CD14-positive monocyte (primary cell): ENCODE results near the gene ZBBX. TPM values are rescaled to one million over a fixed set of nuclear protein-coding genes. Genes with fewer than 3 reads are reported as not detected.

Experiments
- DNase-seq, 3 donors: peaks; one replicate each; pipeline ENCODE4 v3.0.0-alpha.2; 2011 to 2022
- H2AFZ ChIP-seq: 2 replicates; pipeline ENCODE4 v1.6.0; 2012; ENCODE audit warnings: mild to moderate bottlenecking, low read depth, low read length, inconsistent platforms; ENCODE audit not compliant: insufficient read depth, poor library complexity, severe bottlenecking
- H3K27ac ChIP-seq, 2 donors: 1 replicate in 1 of 2; 2 replicates in 1 of 2; pipeline ENCODE4 v1.5.1; 2012 to 2013; ENCODE audit warnings: low read length in 2 of 2, control low read depth in 1 of 2, inconsistent platforms in 1 of 2, low read depth in 1 of 2, mild to moderate bottlenecking in 1 of 2
- H3K27me3 ChIP-seq, 2 donors: one replicate each; pipeline versions ENCODE4 v1.6.0 to v1.6.1; 2011 to 2013; ENCODE audit warnings: low read length in 2 of 2; ENCODE audit not compliant: control insufficient read depth in 2 of 2, insufficient read depth in 2 of 2
- H3K36me3 ChIP-seq, 2 donors: replicated peaks in 1 of 2; 1 replicate in 1 of 2; 2 replicates in 1 of 2; pipeline versions ENCODE4 v1.5.1 to v1.6.1; 2012 to 2013; ENCODE audit warnings: low read length in 2 of 2, control low read depth in 1 of 2, inconsistent platforms in 1 of 2, mild to moderate bottlenecking in 1 of 2; ENCODE audit not compliant: insufficient read depth in 2 of 2, control insufficient read depth in 1 of 2
- H3K4me1 ChIP-seq, 2 donors: 1 replicate in 1 of 2; 2 replicates in 1 of 2; pipeline versions ENCODE4 v1.5.1 to v1.6.1; 2012 to 2013; ENCODE audit warnings: low read length in 2 of 2, control low read depth in 1 of 2, inconsistent platforms in 1 of 2, mild to moderate bottlenecking in 1 of 2, moderate library complexity in 1 of 2; ENCODE audit not compliant: insufficient read depth in 2 of 2, control insufficient read depth in 1 of 2
- H3K4me2 ChIP-seq: replicated peaks from 2 replicates; pipeline ENCODE3; 2012; ENCODE audit warnings: low read length, moderate library complexity, mild to moderate bottlenecking; ENCODE audit not compliant: poor library complexity, severe bottlenecking; ENCODE audit errors: extremely low read depth
- H3K4me3 ChIP-seq, 3 experiments: fragments of 200-600 bp in 1 of 3; sonication (generic) in 1 of 3; replicated peaks in 1 of 3; 1 replicate in 2 of 3; 2 replicates in 1 of 3; pipeline ENCODE4 v1.5.1; 2011 to 2013; ENCODE audit warnings: low read length in 3 of 3, mild to moderate bottlenecking in 3 of 3, control low read depth in 2 of 3, low read depth in 2 of 3, inconsistent platforms in 1 of 3, moderate library complexity in 1 of 3
- H3K79me2 ChIP-seq: 2 replicates; pipeline ENCODE4 v1.6.0; 2012; ENCODE audit warnings: mild to moderate bottlenecking, control low read depth, inconsistent platforms, low read length, moderate library complexity; ENCODE audit not compliant: insufficient read depth
- H3K9ac ChIP-seq: 2 replicates; pipeline ENCODE4 v1.6.0; 2017; ENCODE audit warnings: low read length, mild to moderate bottlenecking; ENCODE audit not compliant: insufficient read depth, poor library complexity, severe bottlenecking
- H3K9me3 ChIP-seq, 2 donors: replicated peaks in 1 of 2; 1 replicate in 1 of 2; 2 replicates in 1 of 2; pipeline versions ENCODE4 v1.5.1 to v1.6.1; 2012 to 2013; ENCODE audit warnings: low read length in 2 of 2, control low read depth in 1 of 2; ENCODE audit not compliant: control insufficient read depth in 1 of 2, insufficient read depth in 1 of 2
- H4K20me1 ChIP-seq: 2 replicates; pipeline ENCODE4 v1.6.0; 2012; ENCODE audit warnings: mild to moderate bottlenecking, low read length, control low read depth, moderate library complexity; ENCODE audit not compliant: insufficient read depth
- H3K27ac Mint-ChIP-seq, 7 donors: one replicate each; pipeline ENCODE4 v1.8.0; 2020; ENCODE audit warnings: mild to moderate bottlenecking in 7 of 7, mixed read lengths in 7 of 7, moderate library complexity in 6 of 7, inconsistent platforms in 2 of 7
- H3K27me3 Mint-ChIP-seq, 3 donors: one replicate each; pipeline ENCODE4 v1.8.0; 2021 to 2022; ENCODE audit warnings: low read depth in 3 of 3, mild to moderate bottlenecking in 3 of 3, mixed read lengths in 3 of 3, moderate library complexity in 3 of 3, inconsistent platforms in 1 of 3
- H3K36me3 Mint-ChIP-seq, 2 donors: one replicate each; pipeline ENCODE4 v1.8.0; 2020; ENCODE audit warnings: mixed read lengths in 2 of 2, inconsistent platforms in 1 of 2, mild to moderate bottlenecking in 1 of 2
- H3K4me1 Mint-ChIP-seq: one replicate; pipeline ENCODE4 v1.8.0; 2020; ENCODE audit warnings: mild to moderate bottlenecking, mixed read lengths
- H3K4me3 Mint-ChIP-seq, 2 donors: one replicate each; pipeline ENCODE4 v1.8.0; 2020; ENCODE audit warnings: mild to moderate bottlenecking in 2 of 2, mixed read lengths in 2 of 2, moderate library complexity in 1 of 2
- H3K9me3 Mint-ChIP-seq, 7 donors: one replicate each; pipeline ENCODE4 v1.8.0; 2020 to 2022; ENCODE audit warnings: mixed read lengths in 7 of 7, mild to moderate bottlenecking in 6 of 7, moderate library complexity in 6 of 7, inconsistent platforms in 2 of 7
- CTCF ChIP-seq: fragments of 200-600 bp; IDR thresholded peaks from one replicate; pipeline ENCODE4 v1.8.0; 2022; ENCODE audit warnings: antibody characterized with exemption, mild to moderate bottlenecking
- WGBS: methylation state at CpG from one replicate; pipeline ENCODE4 v1.1.5; 2013; ENCODE audit warnings: missing lambda C conversion rate; ENCODE audit not compliant: insufficient coverage; 5-methylcytosine and 5-hydroxymethylcytosine counted together
- intact Hi-C, 2 donors: fragments of 100-400 bp; cut with micrococcal nuclease; formaldehyde crosslinking; loops; one replicate each; pipeline versions ENCODE4 v1.15.0 to v1.15.1; 2023
- polyA plus RNA-seq, 3 donors: library from polyadenylated mRNA; depleted of rRNA in 1 of 3; unstranded in 2 of 3; stranded (reverse) in 1 of 3; fragments of 300-500 nt in 2 of 3; fragments of >200 nt in 1 of 3; fragmentation: Illumina TruSeq in 2 of 3; gene quantifications; 1 replicate in 2 of 3; 2 replicates in 1 of 3; pipeline ENCODE4 v1.2.3, GENCODE V29; 2012 to 2021

The ZBBX gene
- polyA plus RNA-seq, 3 donors: not detected

- Histone ChIP-seq H3K9ac (no peak overlapping the region), H2AFZ (no peak overlapping the region), H3K4me1 (no peaks in the 10 kb centered on the region), H3K27ac (no peak overlapping the region), H3K4me3 (no peak overlapping the region), H3K4me2 (no peak overlapping the region), H3K79me2 (no peaks in the 10 kb centered on the region), H3K36me3 (no peaks in the 10 kb centered on the region), H4K20me1 (no peaks in the 10 kb centered on the region), H3K27me3 (no peaks in the 10 kb centered on the region), H3K9me3 (no peaks in the 10 kb centered on the region)
- Mint-ChIP-seq H3K4me3 (no peak overlapping the region), H3K27ac (no peak overlapping the region), H3K36me3 (no peaks in the 10 kb centered on the region), H3K27me3 (no peaks in the 10 kb centered on the region), H3K4me1 (no peaks in the 10 kb centered on the region), H3K9me3 (no peaks in the 10 kb centered on the region)
- no peak for TF ChIP-seq CTCF
- no peak for DNase-seq
- intact Hi-C loops: no loop called here
- no CpG with 5 or more reads among the region's 1 CpG for WGBS
Measured at GRCh38 chr3:167361948-167362347, 18.1 kb downstream of the ZBBX start.

- H3K36me3 ChIP-seq: no peaks in the 10 kb centered on the region
- Mint-ChIP-seq H3K4me1 (no peaks in the 10 kb centered on the region), H3K9me3 (no peaks in the 10 kb centered on the region), H3K27me3 (no peaks in the 10 kb centered on the region), H3K36me3 (no peaks in the 10 kb centered on the region), H3K27ac (no peak overlapping the region), H3K4me3 (no peak overlapping the region)
- no peaks in the 10 kb centered on the region for H3K27me3 ChIP-seq
- H3K4me1 ChIP-seq: no peaks in the 10 kb centered on the region
- no peak for TF ChIP-seq CTCF
- intact Hi-C loops: no loop called here
- no peaks in the 10 kb centered on the region for H3K9me3 ChIP-seq
- H3K27ac ChIP-seq: no peak overlapping the region
- DNase-seq: no peak
- no peak overlapping the region for H3K9ac ChIP-seq
- no peaks in the 10 kb centered on the region for H3K79me2 ChIP-seq
- no peak overlapping the region for H2AFZ ChIP-seq
- H3K4me2 ChIP-seq: no peak overlapping the region
- no CpG with 5 or more reads among the region's 1 CpG for WGBS
- H3K4me3 ChIP-seq: no peak overlapping the region
- no peaks in the 10 kb centered on the region for H4K20me1 ChIP-seq
Measured at GRCh38 chr3:167361306-167361705, 18.8 kb downstream of the ZBBX start.
